ENCODE data around the gene MFSD12. TPM values are rescaled to one million over a fixed set of nuclear protein-coding genes. Genes with fewer than 3 reads are reported as not detected.
A peak's percentile ranks its signal among the peaks of the same experiment; 100 is the strongest.

Gene MFSD12
- polyA plus RNA-seq, 3 donors: 47.9 to 150 (median 55.5) TPM

DNA sequence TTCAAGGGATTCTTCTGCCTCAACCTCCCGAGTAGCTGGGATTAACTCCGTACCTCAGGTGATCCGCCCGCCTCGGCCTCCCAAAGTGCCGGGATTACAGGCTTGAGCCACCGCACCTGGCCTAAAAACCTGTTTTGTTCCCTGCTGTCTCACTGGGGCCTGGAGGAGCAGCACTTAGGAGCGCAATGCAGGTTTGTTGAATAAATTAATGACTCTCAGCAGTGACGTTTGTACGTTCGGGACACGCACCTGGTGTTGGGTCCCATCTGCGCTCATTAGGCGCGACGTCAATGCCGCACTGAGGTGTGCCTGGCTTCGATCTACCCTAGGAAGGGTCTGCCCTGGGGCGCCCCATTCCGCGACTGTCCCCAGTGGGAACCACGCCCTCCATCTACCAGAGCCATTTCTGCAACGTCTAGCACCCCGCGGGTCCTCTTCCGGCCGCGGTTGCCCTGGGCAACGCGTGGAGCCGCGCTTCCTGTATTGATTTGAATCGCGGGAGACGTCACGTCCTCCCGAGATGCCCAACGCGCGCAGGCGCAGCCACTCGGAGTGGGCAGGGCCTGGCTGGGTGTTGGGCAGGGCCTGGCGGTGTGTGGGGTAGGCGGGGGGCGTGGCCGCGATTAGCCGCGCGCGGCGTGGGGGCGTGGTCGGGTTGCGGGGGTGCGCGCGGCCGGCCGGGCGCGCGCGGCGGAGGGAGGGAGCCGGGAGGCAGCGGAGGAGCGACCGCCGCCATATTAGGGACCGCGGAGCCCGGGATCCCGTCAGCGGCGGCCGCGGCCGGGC lies 51.6 kb downstream of the MFSD12 start, which contains the start of gene FZR1:
TSS of gene FZR1 (plus strand) at position 714 of the 786 bp plus-strand sequence. CDS start 16,679 bp downstream, outside the sequence.
- Histone ChIP-seq H3K9ac (ENCODE audit: insufficient read depth, low read length, poor library complexity, severe bottlenecking) (peak within 1 kb of the TSS; percentile 98), H3K4me2 (replicated peaks; ENCODE audit: extremely low read depth, low read length, poor library complexity, severe bottlenecking) (peak within 1 kb of the TSS; percentile 98), H3K4me1 (ENCODE audit: control insufficient read depth in 1 of 2, insufficient read depth in 2 of 2, low read length in 2 of 2) (peaks cover 23 to 28% of the 10 kb centered on the region in 2 donors), H2AFZ (ENCODE audit: insufficient read depth, low read depth, low read length, poor library complexity, severe bottlenecking) (peak within 1 kb of the TSS; percentile 90), H3K27me3 (ENCODE audit: control insufficient read depth in 2 of 2, insufficient read depth in 2 of 2, low read length in 2 of 2) (no peaks in the 10 kb centered on the region), H4K20me1 (ENCODE audit: insufficient read depth, low read length) (peaks cover 25% of the 10 kb centered on the region), H3K4me3 (replicated peaks in 1 of 3; ENCODE audit: low read depth in 2 of 3, low read length in 3 of 3) (peak within 1 kb of the TSS; percentile 86 to 91 (median 87)), H3K9me3 (replicated peaks in 1 of 2; ENCODE audit: control insufficient read depth in 1 of 2, insufficient read depth in 1 of 2, low read length in 2 of 2) (no peaks in the 10 kb centered on the region), H3K36me3 (replicated peaks in 1 of 2; ENCODE audit: control insufficient read depth in 1 of 2, insufficient read depth in 2 of 2, low read length in 2 of 2) (peaks cover 16 to 18% of the 10 kb centered on the region in 2 donors), H3K79me2 (ENCODE audit: insufficient read depth, low read length) (peaks cover 46% of the 10 kb centered on the region), H3K27ac (ENCODE audit: low read depth in 1 of 2, low read length in 2 of 2) (peak within 1 kb of the TSS; percentile 58 to 92)
- 2% methylated on average over 77 of the region's 79 CpGs for WGBS (ENCODE audit: insufficient coverage)
- peak; percentile 99 for DNase-seq
- H3K27ac Mint-ChIP-seq: peak within 1 kb of the TSS; percentile 94 to 97 (median 96)
- peak within 1 kb of the TSS; percentile 94 to 95 for H3K4me3 Mint-ChIP-seq
- peaks cover 17 to 26% of the 10 kb centered on the region in 2 donors for H3K36me3 Mint-ChIP-seq
- intact Hi-C loops (cut with micrococcal nuclease): loop anchor here (5.0 to 10.0 kb wide), 4 partner anchors 47 to 71 kb away; partner anchors contain the start of genes HMG20B (in 1 of the 2) and MFSD12 (in 1 of the 2)
- TF ChIP-seq, protein P1, sequence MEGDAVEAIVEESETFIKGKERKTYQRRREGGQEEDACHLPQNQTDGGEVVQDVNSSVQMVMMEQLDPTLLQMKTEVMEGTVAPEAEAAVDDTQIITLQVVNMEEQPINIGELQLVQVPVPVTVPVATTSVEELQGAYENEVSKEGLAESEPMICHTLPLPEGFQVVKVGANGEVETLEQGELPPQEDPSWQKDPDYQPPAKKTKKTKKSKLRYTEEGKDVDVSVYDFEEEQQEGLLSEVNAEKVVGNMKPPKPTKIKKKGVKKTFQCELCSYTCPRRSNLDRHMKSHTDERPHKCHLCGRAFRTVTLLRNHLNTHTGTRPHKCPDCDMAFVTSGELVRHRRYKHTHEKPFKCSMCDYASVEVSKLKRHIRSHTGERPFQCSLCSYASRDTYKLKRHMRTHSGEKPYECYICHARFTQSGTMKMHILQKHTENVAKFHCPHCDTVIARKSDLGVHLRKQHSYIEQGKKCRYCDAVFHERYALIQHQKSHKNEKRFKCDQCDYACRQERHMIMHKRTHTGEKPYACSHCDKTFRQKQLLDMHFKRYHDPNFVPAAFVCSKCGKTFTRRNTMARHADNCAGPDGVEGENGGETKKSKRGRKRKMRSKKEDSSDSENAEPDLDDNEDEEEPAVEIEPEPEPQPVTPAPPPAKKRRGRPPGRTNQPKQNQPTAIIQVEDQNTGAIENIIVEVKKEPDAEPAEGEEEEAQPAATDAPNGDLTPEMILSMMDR (IDR thresholded peaks at IDR 0.05): no peak
- peaks cover 43% of the 10 kb centered on the region for H3K4me1 Mint-ChIP-seq
- H3K9me3 Mint-ChIP-seq: peaks cover 0 to 3% (median 0%) of the 10 kb centered on the region in 7 donors
- peaks cover 0 to 3% (median 2%) of the 10 kb centered on the region in 3 donors for H3K27me3 Mint-ChIP-seq (ENCODE audit: low read depth in 3 of 3)

DNA sequence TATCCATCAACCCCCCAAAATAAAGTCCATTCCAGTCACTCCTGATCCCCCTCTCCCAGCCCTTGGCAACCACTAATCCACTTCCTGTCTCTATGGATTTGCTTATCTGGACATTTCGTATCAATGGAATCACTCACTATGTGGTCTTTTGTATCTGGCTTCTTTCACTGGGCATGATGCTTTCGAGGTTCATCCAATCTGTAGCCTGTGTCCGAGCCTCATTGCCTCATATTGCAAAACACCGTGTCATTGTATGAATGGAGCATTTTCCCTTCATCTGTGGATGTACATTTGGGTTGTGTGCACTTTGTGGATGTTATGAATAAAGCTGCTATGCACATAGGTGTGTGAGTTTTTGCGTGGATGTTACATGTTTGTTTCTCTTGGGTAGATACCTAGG lies 52.7 kb downstream of the MFSD12 start:
- H3K4me3 Mint-ChIP-seq: no peak overlapping the region
- intact Hi-C loops (cut with micrococcal nuclease): loop anchor here (5.0 to 10.0 kb wide), 4 partner anchors 48 to 70 kb away; partner anchors contain the start of genes HMG20B (in 1 of the 2) and MFSD12 (in 1 of the 2)

More for the DNA sequence above, 52.7 kb downstream of the MFSD12 start:
- H3K27me3 ChIP-seq (ENCODE audit: control insufficient read depth in 2 of 2, insufficient read depth in 2 of 2, low read length in 2 of 2): no peaks in the 10 kb centered on the region
- Mint-ChIP-seq H3K9me3 (peaks cover 0 to 3% (median 0%) of the 10 kb centered on the region in 7 donors), H3K27me3 (ENCODE audit: low read depth in 3 of 3) (peaks cover 0 to 2% (median 0%) of the 10 kb centered on the region in 3 donors), H3K4me1 (peaks cover 44% of the 10 kb centered on the region), H3K27ac (peak overlapping the region; percentile 42 to 97 (median 96)), H3K36me3 (peaks cover 7 to 15% of the 10 kb centered on the region in 2 donors)
- H3K36me3 ChIP-seq (replicated peaks in 1 of 2; ENCODE audit: control insufficient read depth in 1 of 2, insufficient read depth in 2 of 2, low read length in 2 of 2): peaks cover 8 to 10% of the 10 kb centered on the region in 2 donors
- peak overlapping the region; percentile 58 to 92 for H3K27ac ChIP-seq (ENCODE audit: low read depth in 1 of 2, low read length in 2 of 2)
- DNase-seq: peak; percentile 11 to 42 (median 15)
- H3K79me2 ChIP-seq (ENCODE audit: insufficient read depth, low read length): peaks cover 43% of the 10 kb centered on the region
- no peak overlapping the region for H3K4me3 ChIP-seq (replicated peaks in 1 of 3; ENCODE audit: low read depth in 2 of 3, low read length in 3 of 3)
- H3K4me1 ChIP-seq (ENCODE audit: control insufficient read depth in 1 of 2, insufficient read depth in 2 of 2, low read length in 2 of 2): peaks cover 29 to 34% of the 10 kb centered on the region in 2 donors
- H4K20me1 ChIP-seq (ENCODE audit: insufficient read depth, low read length): peaks cover 14% of the 10 kb centered on the region
- no peak overlapping the region for H3K4me2 ChIP-seq (replicated peaks; ENCODE audit: extremely low read depth, low read length, poor library complexity, severe bottlenecking)
- H2AFZ ChIP-seq (ENCODE audit: insufficient read depth, low read depth, low read length, poor library complexity, severe bottlenecking): no peak overlapping the region
- no peaks in the 10 kb centered on the region for H3K9me3 ChIP-seq (replicated peaks in 1 of 2; ENCODE audit: control insufficient read depth in 1 of 2, insufficient read depth in 1 of 2, low read length in 2 of 2)
- TF ChIP-seq, protein P1 (IDR thresholded peaks at IDR 0.05): no peak
- 70% methylated on average over 2 of the region's 5 CpGs for WGBS (ENCODE audit: insufficient coverage)
- no peak overlapping the region for H3K9ac ChIP-seq (ENCODE audit: insufficient read depth, low read length, poor library complexity, severe bottlenecking)
